Measurements from ENCODE around the gene CP. TPM values are rescaled to one million over a fixed set of nuclear protein-coding genes. Genes with fewer than 3 reads are reported as not detected.

Gene CP
- total RNA-seq, 1 experiment from 2014 or later: 0.52 TPM

DNA sequence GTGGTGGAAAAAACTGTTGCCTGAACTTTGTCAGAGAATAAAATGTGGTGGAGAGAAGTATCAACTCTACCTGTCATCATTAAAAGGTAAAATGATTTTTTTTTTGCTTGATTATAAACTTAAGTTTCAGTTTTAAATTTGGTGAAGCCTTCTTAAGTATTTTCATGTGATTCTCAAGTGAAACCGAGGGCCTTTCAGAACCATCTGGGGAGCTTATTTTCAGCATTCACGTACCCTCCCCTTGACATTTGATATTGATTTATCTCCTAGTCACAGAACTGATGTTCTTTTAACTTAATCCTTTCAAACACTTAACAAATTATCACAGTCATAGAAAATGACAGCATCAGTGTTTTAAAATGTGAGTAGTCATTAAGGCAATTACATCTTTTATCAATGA is 53.7 kb downstream of the CP start (continued):
- TF ChIP-seq, protein P1, sequence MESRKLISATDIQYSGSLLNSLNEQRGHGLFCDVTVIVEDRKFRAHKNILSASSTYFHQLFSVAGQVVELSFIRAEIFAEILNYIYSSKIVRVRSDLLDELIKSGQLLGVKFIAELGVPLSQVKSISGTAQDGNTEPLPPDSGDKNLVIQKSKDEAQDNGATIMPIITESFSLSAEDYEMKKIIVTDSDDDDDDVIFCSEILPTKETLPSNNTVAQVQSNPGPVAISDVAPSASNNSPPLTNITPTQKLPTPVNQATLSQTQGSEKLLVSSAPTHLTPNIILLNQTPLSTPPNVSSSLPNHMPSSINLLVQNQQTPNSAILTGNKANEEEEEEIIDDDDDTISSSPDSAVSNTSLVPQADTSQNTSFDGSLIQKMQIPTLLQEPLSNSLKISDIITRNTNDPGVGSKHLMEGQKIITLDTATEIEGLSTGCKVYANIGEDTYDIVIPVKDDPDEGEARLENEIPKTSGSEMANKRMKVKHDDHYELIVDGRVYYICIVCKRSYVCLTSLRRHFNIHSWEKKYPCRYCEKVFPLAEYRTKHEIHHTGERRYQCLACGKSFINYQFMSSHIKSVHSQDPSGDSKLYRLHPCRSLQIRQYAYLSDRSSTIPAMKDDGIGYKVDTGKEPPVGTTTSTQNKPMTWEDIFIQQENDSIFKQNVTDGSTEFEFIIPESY (IDR thresholded peaks at IDR 0.05; ENCODE audit: extremely low read depth, insufficient replicate concordance, low read length): no peak
- TF ChIP-seq RAD21 (IDR thresholded peaks at IDR 0.05; ENCODE audit: low read depth): no peak

DNA sequence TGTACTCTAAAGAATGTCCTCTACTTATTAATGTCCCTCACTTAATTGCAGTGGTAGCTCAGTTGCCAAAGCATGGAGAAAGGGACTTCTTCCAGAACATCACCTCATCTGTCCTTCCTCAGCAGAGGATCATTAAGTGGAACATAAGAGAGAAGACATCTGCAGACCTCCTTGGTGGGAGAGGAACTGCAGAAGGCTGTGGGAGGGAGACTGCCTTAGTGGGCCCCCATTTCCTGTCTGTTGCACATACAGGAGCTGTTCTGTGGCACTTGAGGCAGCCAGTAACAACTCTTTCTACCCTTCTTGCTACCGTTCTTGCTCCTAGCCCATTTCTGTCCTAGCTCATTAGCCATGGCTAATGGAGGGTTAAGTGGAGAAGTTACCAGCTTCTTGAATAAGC is 58.6 kb downstream of the CP start:
- H3K9ac ChIP-seq (ENCODE audit: low read length): no peak overlapping the region
- H3K4me2 ChIP-seq (ENCODE audit: low read length): no peak overlapping the region
- intact Hi-C loops (cut with micrococcal nuclease): no loop called here
- no TSS peak for BruUV-seq (replicated peaks)
- no peaks in the 10 kb centered on the region for H3K79me2 ChIP-seq (ENCODE audit: insufficient read depth, low read length)
- H3K9me3 ChIP-seq (ENCODE audit: control insufficient read depth in 1 of 2, insufficient read depth in 1 of 2, low read depth in 1 of 2, low read length in 2 of 2): no peaks in the 10 kb centered on the region
- ATAC-seq (no peak), DNase-seq (ENCODE audit: low read depth, low spot score) (no peak)
- H4K20me1 ChIP-seq (ENCODE audit: insufficient read depth): no peaks in the 10 kb centered on the region
- ChIA-PET POLR2A (no interaction called here), CTCF (no interaction called here), RAD21 (ENCODE audit: low non-redundant PET in 1 of 2, low total read pairs in 2 of 2, uncharacterized antibody in 2 of 2, unreplicated experiment in 2 of 2) (no interaction called here)
- no peaks in the 10 kb centered on the region for H3K9me2 ChIP-seq (ENCODE audit: insufficient read depth)
- no peak overlapping the region for H3K4me3 ChIP-seq (replicated peaks in 1 of 2; ENCODE audit: low read depth in 1 of 2, low read length in 2 of 2)
- no peaks in the 10 kb centered on the region for H3K4me1 ChIP-seq (ENCODE audit: control insufficient read depth in 1 of 2, insufficient read depth in 2 of 2, low read length in 2 of 2)
- no peaks in the 10 kb centered on the region for H3K27me3 ChIP-seq (ENCODE audit: insufficient read depth, low read length)
- TF ChIP-seq, protein P2, sequence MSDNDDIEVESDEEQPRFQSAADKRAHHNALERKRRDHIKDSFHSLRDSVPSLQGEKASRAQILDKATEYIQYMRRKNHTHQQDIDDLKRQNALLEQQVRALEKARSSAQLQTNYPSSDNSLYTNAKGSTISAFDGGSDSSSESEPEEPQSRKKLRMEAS (IDR thresholded peaks at IDR 0.05): no peak
- TF ChIP-seq RAD21 (IDR thresholded peaks at IDR 0.05; ENCODE audit: low read depth) (no peak), ZFX (IDR thresholded peaks at IDR 0.05) (no peak), CEBPB (IDR thresholded peaks at IDR 0.05; ENCODE audit: low read depth) (no peak), ELF1 (IDR thresholded peaks at IDR 0.05; ENCODE audit: borderline replicate concordance, low read depth) (no peak), SRF (IDR thresholded peaks at IDR 0.05; ENCODE audit: low read depth) (no peak), EGR1 (IDR thresholded peaks at IDR 0.05; ENCODE audit: low read depth) (no peak), FOSL1 (IDR thresholded peaks at IDR 0.05; ENCODE audit: low read depth) (no peak), SP1 (IDR thresholded peaks at IDR 0.05; ENCODE audit: low read depth) (no peak), EZH2 (IDR thresholded peaks at IDR 0.05) (no peak), JUND (IDR thresholded peaks at IDR 0.05) (no peak)
- TF ChIP-seq, protein P3, sequence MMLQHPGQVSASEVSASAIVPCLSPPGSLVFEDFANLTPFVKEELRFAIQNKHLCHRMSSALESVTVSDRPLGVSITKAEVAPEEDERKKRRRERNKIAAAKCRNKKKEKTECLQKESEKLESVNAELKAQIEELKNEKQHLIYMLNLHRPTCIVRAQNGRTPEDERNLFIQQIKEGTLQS (IDR thresholded peaks at IDR 0.05): no peak
- no peak overlapping the region for H3K27ac ChIP-seq (ENCODE audit: low read depth, low read length)
- H2AFZ ChIP-seq (ENCODE audit: low read depth, low read length, poor library complexity, severe bottlenecking): no peak overlapping the region
- H3K36me3 ChIP-seq (ENCODE audit: control insufficient read depth in 1 of 2, insufficient read depth in 2 of 2, low read length in 2 of 2): no peaks in the 10 kb centered on the region
